A204.1 (cell line): ENCODE measurements around the gene SAFB.
"Not testable (repeated sequence)": the region's sequence is repeated elsewhere in the genome, so short reads cannot be mapped to it uniquely, and the experiment has no call there.

Experiments used
- FAIRE-seq: peaks from 2 replicates; lab custom pipeline; 2012; peaks lifted over from hg19 to GRCh38; lab: Jason Lieb, UNC

Gene SAFB

GRCh38 chr19:5686326-5686646 lies 63.4 kb downstream of the SAFB start:
- FAIRE-seq, result no peak

- FAIRE-seq, result no peak
These were observed 63.9 kb downstream of the SAFB start for GRCh38 chr19:5686647-5687359.

- FAIRE-seq, result no peak
These were observed 64.7 kb downstream of the SAFB start for GRCh38 chr19:5687360-5688198.

GRCh38 chr19:5688262-5688881 lies 65.5 kb downstream of the SAFB start:
- not testable (repeated sequence) for FAIRE-seq

GRCh38 chr19:5690125-5690954 lies 67.5 kb downstream of the SAFB start, which contains the start of gene RPL36:
Gene RPL36 (plus strand): TSS chr19:5690295. CDS start chr19:5690508, 213 bp downstream.
- peak; percentile 53 for FAIRE-seq

GRCh38 chr19:5690955-5691821 lies 68.3 kb downstream of the SAFB start:
- no peak for FAIRE-seq

GRCh38 chr19:5691822-5692722 lies 69.2 kb downstream of the SAFB start:
- FAIRE-seq, result no peak

GRCh38 chr19:5692723-5693194 lies 69.9 kb downstream of the SAFB start:
- no peak for FAIRE-seq

- FAIRE-seq, result no peak
These were observed 70.6 kb downstream of the SAFB start for GRCh38 chr19:5693195-5694166.

- no peak for FAIRE-seq
These were observed 71.5 kb downstream of the SAFB start for GRCh38 chr19:5694167-5694955.

GRCh38 chr19:5694956-5695648 lies 72.2 kb downstream of the SAFB start:
- FAIRE-seq, result no peak

GRCh38 chr19:5695649-5696195 lies 72.8 kb downstream of the SAFB start:
- no peak for FAIRE-seq

GRCh38 chr19:5696196-5697021 lies 73.5 kb downstream of the SAFB start:
- FAIRE-seq, result no peak

GRCh38 chr19:5697022-5697889 lies 74.4 kb downstream of the SAFB start:
- FAIRE-seq, result no peak
